SK-N-MC (cell line): ENCODE data around the gene MT1X.
"Not testable (repeated sequence)": the region's sequence is repeated elsewhere in the genome, so short reads cannot be mapped to it uniquely, and the experiment has no call there.

Source experiments
- EZH2 ChIP-seq: fragments of 200-600 bp; sonication (generic); IDR thresholded peaks from one replicate; pipeline ENCODE4 v1.6.1; 2017; ENCODE audit warnings: antibody characterized with exemption
- FOXP2 ChIP-seq: optimal IDR thresholded peaks from 2 replicates; pipeline ENCODE3; 2011; ENCODE audit warnings: mild to moderate bottlenecking, moderate library complexity; ENCODE audit not compliant: insufficient read depth; ENCODE audit errors: extremely low read length, control extremely low read depth
- POLR2AphosphoS5 ChIP-seq: IDR thresholded peaks from 2 replicates; pipeline ENCODE4 v1.6.1; 2012; ENCODE audit warnings: mild to moderate bottlenecking, low read depth, low read length, borderline replicate concordance

- not testable (repeated sequence) for TF ChIP-seq POLR2AphosphoS5, EZH2, FOXP2
Observed at GRCh38 chr16:56674570-56674969, 7.7 kb upstream of the MT1X start.
